Left ventricle myocardium inferior (tissue), 1 donor: ENCODE measurements around the gene ETHE1. TPM values are rescaled to one million over a fixed set of nuclear protein-coding genes. Genes with fewer than 3 reads are reported as not detected.

ENCODE experiments used
- DNase-seq: peaks from one replicate; pipeline ENCODE4 v3.0.0-alpha.2; 2020
- H3K27ac ChIP-seq: fragments of 200-600 bp; replicated peaks from 2 replicates; pipeline ENCODE4 v1.8.0; 2021
- H3K27me3 ChIP-seq: fragments of 200-600 bp; 2 replicates; pipeline ENCODE4 v1.8.0; 2021; ENCODE audit warnings: low read depth
- H3K36me3 ChIP-seq: fragments of 200-600 bp; 2 replicates; pipeline ENCODE4 v1.8.0; 2021
- H3K4me1 ChIP-seq: fragments of 200-600 bp; 2 replicates; pipeline ENCODE4 v1.8.0; 2021
- H3K4me3 ChIP-seq: fragments of 200-600 bp; 2 replicates; pipeline ENCODE4 v1.8.0; 2021; ENCODE audit warnings: mild to moderate bottlenecking, moderate library complexity
- H3K9me3 ChIP-seq: fragments of 200-600 bp; replicated peaks from 2 replicates; pipeline ENCODE4 v1.8.0; 2021
- intact Hi-C: fragments of 100-400 bp; cut with micrococcal nuclease; formaldehyde crosslinking; loops from one replicate; pipeline ENCODE4 v1.11.0; 2022
- total RNA-seq: library from RNA; stranded (reverse); fragmentation: NEBNext Ultra II Directional; extraction: Animal tissue kit (Norgen Biotek cat#: 25700); gene quantifications from one replicate; pipeline ENCODE4 v1.2.1, GENCODE V29; 2021
- TF ChIP-seq, protein P1 (sequence below): fragments of 200-600 bp; IDR thresholded peaks from 2 replicates; pipeline ENCODE4 v1.8.0; 2021; ENCODE audit warnings: antibody characterized with exemption, mild to moderate bottlenecking, borderline replicate concordance
- donor health status: DM: no; HTN: yes; CAD: no; lungs with severe emphysema.

ETHE1 gene
- total RNA-seq, 1 donor from 2014 or later: 14.6 TPM

DNA sequence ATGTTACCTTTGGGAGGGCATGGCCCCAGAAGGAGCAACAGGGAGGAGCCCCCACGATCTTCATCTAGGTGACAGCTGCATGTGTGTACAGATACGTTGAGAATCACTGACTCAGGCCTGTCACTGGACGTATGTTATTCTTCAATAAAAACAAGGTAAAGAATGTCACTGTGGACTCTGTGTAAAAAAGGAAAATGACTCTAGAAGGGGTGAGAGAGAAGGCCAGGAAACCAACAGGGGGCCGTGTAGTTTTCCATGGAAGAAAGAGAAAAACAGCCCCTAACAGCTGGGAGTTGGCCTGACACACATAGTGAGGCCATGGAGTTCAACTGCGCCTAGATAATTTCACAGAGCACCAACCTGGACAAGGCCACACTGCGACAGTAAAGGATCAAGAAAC is 59.7 kb downstream of the ETHE1 start:
- Histone ChIP-seq H3K36me3 (no peaks in the 10 kb centered on the region), H3K27ac (no peak overlapping the region), H3K4me3 (no peak overlapping the region), H3K27me3 (peaks cover 16% of the 10 kb centered on the region), H3K4me1 (peaks cover 22% of the 10 kb centered on the region), H3K9me3 (no peaks in the 10 kb centered on the region)
- TF ChIP-seq, protein P1, sequence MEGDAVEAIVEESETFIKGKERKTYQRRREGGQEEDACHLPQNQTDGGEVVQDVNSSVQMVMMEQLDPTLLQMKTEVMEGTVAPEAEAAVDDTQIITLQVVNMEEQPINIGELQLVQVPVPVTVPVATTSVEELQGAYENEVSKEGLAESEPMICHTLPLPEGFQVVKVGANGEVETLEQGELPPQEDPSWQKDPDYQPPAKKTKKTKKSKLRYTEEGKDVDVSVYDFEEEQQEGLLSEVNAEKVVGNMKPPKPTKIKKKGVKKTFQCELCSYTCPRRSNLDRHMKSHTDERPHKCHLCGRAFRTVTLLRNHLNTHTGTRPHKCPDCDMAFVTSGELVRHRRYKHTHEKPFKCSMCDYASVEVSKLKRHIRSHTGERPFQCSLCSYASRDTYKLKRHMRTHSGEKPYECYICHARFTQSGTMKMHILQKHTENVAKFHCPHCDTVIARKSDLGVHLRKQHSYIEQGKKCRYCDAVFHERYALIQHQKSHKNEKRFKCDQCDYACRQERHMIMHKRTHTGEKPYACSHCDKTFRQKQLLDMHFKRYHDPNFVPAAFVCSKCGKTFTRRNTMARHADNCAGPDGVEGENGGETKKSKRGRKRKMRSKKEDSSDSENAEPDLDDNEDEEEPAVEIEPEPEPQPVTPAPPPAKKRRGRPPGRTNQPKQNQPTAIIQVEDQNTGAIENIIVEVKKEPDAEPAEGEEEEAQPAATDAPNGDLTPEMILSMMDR: no peak
- intact Hi-C loops: no loop called here
- DNase-seq: no peak

DNA sequence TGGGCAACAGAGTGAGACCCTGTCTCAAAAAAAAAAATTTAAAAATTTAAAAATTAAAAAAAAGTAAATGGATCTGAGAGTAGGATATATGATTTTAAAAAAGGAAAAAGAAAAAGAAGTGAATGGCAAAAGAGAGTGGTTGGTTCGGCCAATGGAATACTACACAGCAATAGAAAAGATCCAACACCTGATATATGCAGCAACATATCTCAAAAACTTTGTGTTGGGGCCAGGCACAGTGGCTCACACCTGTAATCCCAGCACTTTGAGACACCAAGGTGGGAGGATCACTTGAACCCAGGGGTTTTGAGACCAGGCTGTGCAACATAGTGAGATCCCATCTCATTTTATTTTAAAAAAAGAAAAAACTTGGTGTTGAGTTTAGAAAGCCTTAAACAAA is 60.2 kb downstream of the ETHE1 start:
- intact Hi-C loops: no loop called here

DNA sequence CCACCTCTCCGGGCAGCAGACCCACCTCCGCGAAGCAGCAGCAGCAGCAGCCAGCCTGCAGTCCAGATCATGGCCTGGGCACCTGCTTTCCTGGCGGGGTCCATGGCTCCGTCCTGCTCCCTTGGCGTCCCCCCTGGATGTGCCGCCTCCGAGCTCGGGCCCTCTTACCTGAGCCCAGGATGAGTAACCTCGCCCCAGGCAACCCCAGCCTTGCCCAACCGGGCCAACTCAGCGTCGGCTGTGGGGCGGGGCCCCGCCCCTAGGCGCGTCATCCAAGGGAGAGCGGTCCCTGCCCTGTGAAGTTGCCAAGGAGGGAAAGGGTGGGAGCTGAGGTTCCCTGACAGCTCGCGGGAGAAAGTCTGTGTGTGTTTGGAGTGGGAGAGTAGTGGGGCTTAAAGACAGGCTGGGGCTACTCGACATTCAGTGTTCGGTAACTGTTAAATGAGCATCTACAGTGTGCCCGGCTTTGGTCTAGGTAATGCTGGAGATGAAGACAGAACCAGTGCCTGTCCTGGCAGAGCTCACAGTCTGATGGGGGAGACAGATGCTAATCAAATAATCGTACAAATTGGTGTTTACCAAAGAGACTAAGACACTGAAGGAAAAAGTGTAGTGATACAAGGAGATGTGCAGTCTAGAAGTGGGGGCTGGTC is 61.4 kb downstream of the ETHE1 start, which contains the start of gene LYPD3:
Gene LYPD3 (minus strand): TSS at position 141 of the 653 bp plus-strand sequence. CDS start 37 bp downstream, at position 104.
- Histone ChIP-seq H3K4me3 (peak within 1 kb of the TSS; percentile 72), H3K36me3 (no peaks in the 10 kb centered on the region), H3K9me3 (no peaks in the 10 kb centered on the region), H3K4me1 (peaks cover 22% of the 10 kb centered on the region), H3K27ac (peak within 1 kb of the TSS; percentile 84), H3K27me3 (peaks cover 16% of the 10 kb centered on the region)
- TF ChIP-seq, protein P1: no peak
- no peak for DNase-seq
- intact Hi-C loops: no loop called here

More for the DNA sequence above, 60.2 kb downstream of the ETHE1 start:
- peaks cover 22% of the 10 kb centered on the region for H3K4me1 ChIP-seq
- no peaks in the 10 kb centered on the region for H3K36me3 ChIP-seq
- H3K27me3 ChIP-seq: peaks cover 16% of the 10 kb centered on the region
- TF ChIP-seq, protein P1: no peak
- no peak overlapping the region for H3K27ac ChIP-seq
- DNase-seq: no peak
- H3K4me3 ChIP-seq: no peak overlapping the region
- no peaks in the 10 kb centered on the region for H3K9me3 ChIP-seq

DNA sequence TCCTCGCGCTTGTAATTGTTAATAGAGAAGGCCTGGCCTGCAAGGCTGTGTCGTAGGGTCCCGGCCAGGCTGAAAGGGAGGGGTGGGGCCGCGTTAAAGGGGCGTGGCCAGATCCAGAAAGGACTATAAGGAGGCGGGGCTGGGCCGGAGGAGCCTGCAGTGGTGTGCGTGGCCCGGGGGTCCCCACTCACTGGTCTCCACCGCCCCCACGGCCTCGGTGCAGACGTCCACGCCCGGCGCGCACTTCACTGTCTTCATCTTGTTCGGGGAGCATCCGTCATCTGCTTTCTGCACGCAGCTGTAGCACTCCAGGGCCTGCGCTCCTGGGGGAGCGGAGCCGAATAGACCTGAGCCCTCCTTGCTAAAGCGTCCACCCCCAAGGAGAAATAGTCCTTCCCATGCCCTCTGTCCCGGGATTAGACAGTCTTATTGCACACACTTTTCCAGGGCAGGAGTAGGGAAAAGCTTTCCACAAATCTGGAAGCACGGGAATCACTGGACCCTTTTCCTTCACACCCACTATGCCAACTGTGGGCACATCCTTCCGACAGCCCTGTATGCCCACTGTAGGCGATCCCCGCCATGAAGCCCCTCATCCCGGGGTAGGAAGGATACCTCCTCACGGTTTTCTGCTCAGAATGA is 62.7 kb downstream of the ETHE1 start:
- Histone ChIP-seq H3K4me3 (peak overlapping the region; percentile 72), H3K36me3 (no peaks in the 10 kb centered on the region), H3K4me1 (peaks cover 22% of the 10 kb centered on the region), H3K9me3 (no peaks in the 10 kb centered on the region), H3K27ac (peak overlapping the region; percentile 84), H3K27me3 (peaks cover 16% of the 10 kb centered on the region)
- DNase-seq: peak; percentile 78
- TF ChIP-seq, protein P1: no peak
- intact Hi-C loops: no loop called here

DNA sequence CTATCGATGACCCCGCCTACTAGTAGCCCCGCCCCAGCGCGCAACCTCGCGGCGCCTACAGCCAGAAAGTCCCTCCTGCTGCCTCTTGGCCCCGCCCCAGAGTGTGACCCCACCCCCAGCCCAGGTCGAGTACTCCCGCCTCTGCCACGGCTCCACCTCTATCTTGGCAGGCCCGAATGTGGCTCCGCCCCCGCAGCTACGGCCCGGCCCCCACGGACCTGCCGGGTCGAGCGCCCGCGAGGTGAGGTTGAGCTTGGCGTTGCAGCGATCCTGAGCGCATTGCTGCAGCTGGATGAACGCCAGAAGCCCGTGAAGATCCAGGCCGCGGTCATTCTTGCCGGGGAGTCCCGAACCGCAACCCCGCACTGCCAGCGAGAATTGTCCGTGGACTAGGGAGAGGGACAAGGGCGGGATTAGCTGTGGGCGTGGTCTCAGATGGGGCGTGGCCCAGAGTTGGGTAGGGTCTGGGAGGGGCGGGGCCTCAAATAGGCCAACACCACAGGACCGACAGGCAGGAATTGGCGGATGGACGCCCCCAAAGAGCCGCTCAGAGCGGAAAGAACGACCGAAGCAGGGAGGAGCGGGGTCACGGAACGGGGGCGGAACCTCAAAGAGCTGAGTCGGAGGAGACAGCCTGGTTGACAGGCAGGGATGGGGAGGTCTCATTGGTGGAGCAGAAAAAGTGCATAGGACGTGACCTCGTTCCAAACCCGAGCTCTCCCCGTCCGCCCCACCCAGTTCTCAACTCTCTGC is 63.4 kb downstream of the ETHE1 start:
- Histone ChIP-seq H3K9me3 (no peaks in the 10 kb centered on the region), H3K27ac (peak overlapping the region; percentile 84), H3K4me3 (peak overlapping the region; percentile 72), H3K27me3 (peaks cover 16% of the 10 kb centered on the region), H3K36me3 (no peaks in the 10 kb centered on the region), H3K4me1 (peaks cover 22% of the 10 kb centered on the region)
- DNase-seq: peak; percentile 98
- intact Hi-C loops: no loop called here
- TF ChIP-seq, protein P1: no peak
